ENCODE data around the gene WWTR1. TPM values are rescaled to one million over a fixed set of nuclear protein-coding genes. Genes with fewer than 3 reads are reported as not detected.

The WWTR1 gene
- total and polyA plus RNA-seq, 2 of the 4 experiments (the other 2 are of a cell fraction): 38.9 to 65.3 TPM

GRCh38 chr3:149640976-149641728, 16.7 kb downstream of the WWTR1 start:
- no TSS peak for BruUV-seq (replicated peaks)
- intact Hi-C loops (cut with micrococcal nuclease): no loop called here
- ATAC-seq (ENCODE audit: low read depth) (no peak), DNase-seq (no peak)
- peaks cover 8% of the 10 kb centered on the region for H3K9me1 ChIP-seq (ENCODE audit: insufficient read depth, low read length)
- H3K18ac ChIP-seq (ENCODE audit: low read depth, low read length): peak overlapping the region; percentile 76
- ChIA-PET POLR2A (ENCODE audit: unreplicated experiment) (interaction anchor here (2.1 kb wide), 1 partner anchor 17 kb away, joined by 5 read pairs; no protein-coding TSS in a partner anchor), CTCF (no interaction called here)
- peak overlapping the region in 1 of 2 experiments; percentile 74; a peak in 2 of 4 replicates for H4K8ac ChIP-seq (ENCODE audit: low read depth in 2 of 2, low read length in 2 of 2)
- peak overlapping the region; percentile 43; the same call in 1 of the 2 replicates for H3K9ac ChIP-seq (ENCODE audit: low read depth, low read length)
- peaks cover 32% of the 10 kb centered on the region; the same call in 1 of the 2 replicates for H4K20me1 ChIP-seq (ENCODE audit: insufficient read depth, low read length)
- 0 out of 2 replicates have a peak overlapping the region, but pooled peaks have one; percentile 43 for H2BK120ac ChIP-seq (ENCODE audit: low read depth, low read length)
- peaks cover 5% of the 10 kb centered on the region; the same call in 1 of the 2 replicates for H3K36me3 ChIP-seq (ENCODE audit: control insufficient read depth, insufficient read depth, low read length)
- no peak overlapping the region for H2AFZ ChIP-seq (replicated peaks; ENCODE audit: low read length, poor library complexity)
- H3K79me1 ChIP-seq (ENCODE audit: low read depth in 1 of 2, low read length in 2 of 2): peaks cover 3 to 58% of the 10 kb centered on the region in 2 experiments; a peak in 3 of 4 replicates
- peak overlapping the region; percentile 33; the same call in 1 of the 2 replicates for H2AK5ac ChIP-seq (ENCODE audit: low read depth, low read length)
- peak overlapping the region; percentile 54; the same call in 1 of the 2 replicates for H3K4ac ChIP-seq (ENCODE audit: low read depth, low read length)
- H3K27ac ChIP-seq (ENCODE audit: insufficient read depth, low read length): peak overlapping the region; percentile 40; the same call in 1 of the 2 replicates
- H3K14ac ChIP-seq (replicated peaks; ENCODE audit: low read depth, low read length): peak overlapping the region; percentile 18
- H4K91ac ChIP-seq (ENCODE audit: insufficient read depth, low read depth, low read length): no peak overlapping the region
- in situ Hi-C loops (cut with MboI; ENCODE audit: low sequenced_read_pairs): no loop called here
- H3K9me3 ChIP-seq (ENCODE audit: control insufficient read depth, insufficient read depth, low read length): no peaks in the 10 kb centered on the region
- peak overlapping the region; percentile 46; the same call in 1 of the 2 replicates for H3K23ac ChIP-seq (ENCODE audit: low read depth, low read length)
- no peaks in the 10 kb centered on the region for H3K27me3 ChIP-seq (ENCODE audit: control insufficient read depth, insufficient read depth, low read length)
- H2BK20ac ChIP-seq (ENCODE audit: low read depth, low read length): no peak overlapping the region
- no peak overlapping the region for H3K4me3 ChIP-seq (ENCODE audit: insufficient read depth, low read depth, low read length)
- peaks cover 11% of the 10 kb centered on the region for H3K4me1 ChIP-seq (ENCODE audit: control insufficient read depth, insufficient read depth, low read length)
- no peak overlapping the region for H2BK15ac ChIP-seq (ENCODE audit: low read depth, low read length)
- H3K56ac ChIP-seq (ENCODE audit: extremely low read depth, insufficient read depth, low read length): peak overlapping the region; percentile 8; the same call in 1 of the 2 replicates
- 37% methylated on average over 2 of the region's 7 CpGs; no CpG with 5 or more reads in 1 of the 2 experiments for WGBS, 2 experiments (ENCODE audit: extremely low coverage in 2 of 2, insufficient read length in 1 of 2)
- H4K5ac ChIP-seq (ENCODE audit: low read depth, low read length): peak overlapping the region; percentile 34; the same call in 1 of the 2 replicates
- no peak overlapping the region for H2AK9ac ChIP-seq (replicated peaks; ENCODE audit: low read depth, low read length, poor library complexity)
- H3K4me2 ChIP-seq (ENCODE audit: low read depth, low read length): peak overlapping the region; percentile 67; the same call in 1 of the 2 replicates
- dilution Hi-C loops (cut with HindIII; ENCODE audit: low sequenced_read_pairs, unreplicated experiment): no loop called here
- TF ChIP-seq POLR2A (IDR thresholded peaks at IDR 0.05; ENCODE audit: low read depth, low read length): no peak
- no peak for TF ChIP-seq MAZ (IDR thresholded peaks at IDR 0.05; ENCODE audit: borderline replicate concordance, low read depth, low read length)
- no peak for TF ChIP-seq CTCF (conservative IDR thresholded peaks at IDR 0.05; ENCODE audit: low read depth, low read length)
- TF ChIP-seq NFE2L2 (IDR thresholded peaks at IDR 0.05; ENCODE audit: low read depth, low read length): no peak
- TF ChIP-seq FOS (IDR thresholded peaks at IDR 0.05; ENCODE audit: low read depth, low read length): no peak
- no peak for TF ChIP-seq RFX5 (IDR thresholded peaks at IDR 0.05; ENCODE audit: low read depth, low read length)
- no peak for TF ChIP-seq SMC3 (IDR thresholded peaks at IDR 0.05; ENCODE audit: low read depth, low read length)
- H2BK5ac ChIP-seq (ENCODE audit: low read depth, low read length, poor library complexity, severe bottlenecking): peak overlapping the region; percentile 57

Data from IMR-90 (cell line).